HG02759 (cell line): Measurements from ENCODE around the gene OR52J3.
"Not testable (repeated sequence)": the region's sequence is repeated elsewhere in the genome, so short reads cannot be mapped to it uniquely, and the experiment has no call there.

Experiments used
- ATAC-seq: cut with Tn5 transposase; IDR thresholded peaks from one replicate; pipeline ENCODE4 v1.9.1; 2021; ENCODE audit warnings: mild to moderate bottlenecking, moderate library complexity; ENCODE audit not compliant: unreplicated experiment

The OR52J3 gene

DNA sequence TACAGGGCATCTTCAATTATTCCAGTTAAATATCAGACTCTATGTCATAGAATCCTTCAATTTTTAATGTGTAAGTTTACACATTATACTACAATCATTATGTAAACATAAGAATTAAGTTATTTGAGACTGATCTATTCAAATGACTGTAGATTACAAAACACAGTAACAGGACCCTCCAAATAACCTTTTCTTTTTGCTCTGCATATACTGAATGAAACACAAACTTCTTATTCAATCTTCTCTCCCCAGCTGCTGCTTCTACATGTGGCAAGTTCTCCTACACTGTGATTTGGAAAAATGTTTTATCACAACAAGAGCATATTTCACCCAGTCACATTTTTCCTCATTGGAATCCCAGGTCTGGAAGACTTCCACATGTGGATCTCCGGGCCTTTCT is at the start of gene OR52J3:
Gene OR52J3 (plus strand): TSS at position 301 of the 400 bp plus-strand sequence. CDS start 0 bp downstream, at position 301.
- no peak for ATAC-seq

DNA sequence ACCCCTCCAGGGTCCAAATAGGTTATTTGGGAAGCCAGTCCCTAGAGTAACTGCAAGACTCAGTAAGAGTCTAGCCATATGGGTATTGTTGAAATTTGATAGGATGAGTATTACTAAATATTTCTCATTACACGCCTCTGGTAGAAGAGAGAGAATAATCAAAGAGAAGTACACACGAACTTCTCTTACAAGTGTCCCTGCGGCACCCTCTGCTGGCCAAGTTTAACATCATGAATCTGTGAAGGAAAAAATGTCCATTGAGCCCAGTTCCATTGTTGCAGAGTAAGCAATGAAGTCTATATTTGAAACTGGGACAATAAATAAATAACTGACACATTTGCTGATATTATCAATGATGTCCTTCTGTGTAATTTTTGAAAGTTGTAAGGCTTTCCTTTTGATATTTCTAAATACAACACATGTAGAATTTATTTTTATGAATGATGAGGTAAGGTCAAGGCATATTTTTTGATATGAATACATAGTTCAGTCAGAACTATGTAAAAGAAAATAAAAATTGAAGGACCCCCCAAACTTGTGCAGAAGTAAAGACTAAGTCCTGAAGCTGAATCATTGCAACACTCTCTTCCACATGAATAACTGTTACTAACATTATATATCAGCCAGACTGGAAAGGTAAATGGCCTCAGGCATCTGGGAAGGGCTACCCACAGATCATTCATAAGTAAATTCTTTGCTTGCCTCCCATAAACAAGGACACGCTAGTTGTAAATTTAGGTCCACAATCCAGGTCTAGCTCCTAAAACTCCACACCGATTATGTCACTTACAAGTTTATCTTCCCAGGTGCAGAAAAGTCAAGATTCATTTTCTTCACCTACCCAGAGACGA is 41.7 kb upstream of the OR52J3 start:
- ATAC-seq = no peak

DNA sequence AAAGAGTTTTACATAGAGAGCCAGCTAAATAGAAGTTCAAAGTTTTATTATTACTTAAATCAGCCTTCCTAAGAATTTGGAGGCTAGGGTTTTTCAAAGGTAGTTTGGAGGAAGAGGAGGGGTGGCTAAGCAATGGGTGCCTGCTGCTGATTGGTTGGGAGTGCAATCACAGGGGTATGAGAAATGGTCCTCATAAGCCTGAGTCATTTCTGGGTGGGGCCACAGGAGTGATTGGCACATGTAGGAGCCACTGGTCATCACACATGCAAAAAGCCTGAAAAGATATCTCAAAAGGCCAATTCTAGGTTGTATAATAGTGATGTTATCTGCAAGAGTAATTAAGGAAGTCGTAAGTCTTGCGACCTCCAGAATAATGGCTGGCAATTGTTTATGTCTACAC is 38.8 kb upstream of the OR52J3 start:
- ATAC-seq = no peak

DNA sequence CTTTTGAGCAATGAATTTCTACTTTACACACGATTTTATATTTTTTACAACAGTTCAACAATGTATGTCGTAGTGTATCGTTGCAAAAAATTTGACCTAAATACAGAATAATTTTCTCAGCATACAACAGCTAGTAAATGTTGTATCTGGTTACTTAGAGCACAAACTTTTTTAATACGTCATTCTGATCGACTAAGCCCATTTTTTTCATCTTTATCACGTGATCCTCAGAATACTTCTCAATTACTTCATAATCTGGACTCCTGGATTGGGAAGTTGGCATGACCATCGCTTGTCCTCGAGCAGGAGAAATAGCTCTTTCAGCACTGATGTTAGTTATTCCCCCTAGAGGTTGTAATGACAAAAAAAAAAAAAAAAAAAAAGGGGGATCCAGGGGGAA is 35.1 kb upstream of the OR52J3 start:
- ATAC-seq = no peak

DNA sequence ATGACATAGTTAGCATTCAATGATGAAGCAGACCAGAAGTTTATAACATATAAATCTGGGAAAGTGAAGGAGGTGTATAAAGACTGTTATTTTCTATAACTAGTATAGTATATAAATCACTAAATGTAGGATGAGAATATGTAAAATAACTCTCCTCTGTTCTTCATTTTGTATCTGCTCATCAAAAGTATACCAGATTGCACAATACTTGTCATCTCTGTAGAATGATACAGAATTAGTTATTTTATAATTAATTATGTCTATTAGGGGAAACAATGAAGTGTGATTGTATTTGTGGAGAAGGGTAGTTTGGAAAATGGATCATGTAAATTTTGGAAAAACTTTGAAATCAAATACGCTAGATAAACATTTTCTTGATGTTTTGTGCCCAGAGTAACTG is 33.3 kb upstream of the OR52J3 start:
- ATAC-seq = no peak

DNA sequence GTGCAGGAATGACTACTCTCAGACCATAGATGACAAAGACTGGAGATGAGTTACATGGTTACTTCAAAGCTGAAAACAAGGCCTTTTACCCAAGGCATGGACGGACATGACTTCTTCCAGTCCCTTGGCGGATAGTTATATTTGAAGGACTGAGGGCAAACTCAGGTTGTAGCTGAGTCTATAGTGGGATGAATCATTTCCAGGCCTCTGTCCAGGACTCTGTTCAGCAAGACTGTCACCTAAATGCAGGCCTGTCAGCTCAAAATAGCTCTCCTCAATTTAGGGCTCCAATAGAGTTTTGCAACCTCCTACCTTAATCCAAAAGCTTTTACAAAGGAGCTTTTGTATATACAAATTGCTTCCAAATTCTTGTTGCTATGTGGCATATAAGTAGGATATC is 24.3 kb upstream of the OR52J3 start:
- no peak for ATAC-seq

DNA sequence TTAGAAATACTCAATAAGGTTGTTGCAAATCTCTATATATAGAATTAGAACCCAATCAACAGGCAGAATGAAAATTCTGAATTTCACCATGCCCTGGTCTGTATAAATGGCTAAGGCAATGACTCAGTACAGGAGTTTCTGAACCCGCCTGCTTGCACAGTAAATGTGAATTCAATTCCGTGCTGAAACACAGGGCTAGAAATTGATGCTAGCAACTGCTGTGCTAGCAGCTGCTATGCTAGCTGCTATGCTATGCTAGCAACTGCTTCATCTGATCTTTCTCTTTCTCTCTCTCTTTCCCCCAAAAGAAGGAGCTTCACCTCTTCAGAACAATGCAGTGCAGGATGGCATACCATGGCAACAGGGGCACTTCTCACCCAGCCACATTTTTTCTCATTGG is 9.7 kb upstream of the OR52J3 start:
- ATAC-seq = no peak

DNA sequence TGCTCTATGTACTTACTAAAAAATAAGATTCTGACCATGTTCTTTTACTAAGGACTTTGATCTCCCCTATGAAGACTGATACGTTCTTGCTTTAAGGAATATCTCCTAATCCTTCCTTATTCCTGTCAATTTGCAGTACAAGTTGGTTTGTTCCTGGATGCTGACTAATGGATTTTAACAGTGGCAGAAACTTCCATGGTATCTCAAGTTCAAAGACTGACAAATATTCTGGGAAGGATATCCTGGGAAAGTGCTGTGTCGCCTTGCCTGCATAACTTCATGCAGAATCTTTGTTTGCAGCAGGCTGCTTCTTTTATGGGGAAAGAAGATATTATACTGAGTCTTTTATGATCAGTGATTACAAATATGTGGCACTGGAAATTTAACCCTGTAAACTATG is 8.4 kb upstream of the OR52J3 start:
- no peak for ATAC-seq

DNA sequence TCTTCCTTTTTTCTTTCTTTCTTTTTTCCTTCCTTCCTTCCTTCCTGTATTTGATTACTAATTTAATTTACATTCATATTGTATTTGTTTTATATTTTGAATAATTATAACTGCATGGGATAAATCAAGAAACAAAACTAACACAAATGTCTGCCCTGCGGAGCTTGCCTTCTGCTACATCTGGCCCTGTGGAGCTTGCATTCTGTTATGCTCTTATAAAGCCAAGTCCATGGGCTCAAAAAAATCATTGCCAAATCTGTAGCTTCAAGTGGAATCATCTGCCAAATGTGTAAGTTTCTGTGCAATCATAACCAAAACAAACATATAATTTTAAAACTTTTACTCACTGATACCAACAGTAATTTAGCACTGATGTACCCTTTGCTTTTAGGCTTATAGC is 8.0 kb upstream of the OR52J3 start:
- ATAC-seq = no peak

DNA sequence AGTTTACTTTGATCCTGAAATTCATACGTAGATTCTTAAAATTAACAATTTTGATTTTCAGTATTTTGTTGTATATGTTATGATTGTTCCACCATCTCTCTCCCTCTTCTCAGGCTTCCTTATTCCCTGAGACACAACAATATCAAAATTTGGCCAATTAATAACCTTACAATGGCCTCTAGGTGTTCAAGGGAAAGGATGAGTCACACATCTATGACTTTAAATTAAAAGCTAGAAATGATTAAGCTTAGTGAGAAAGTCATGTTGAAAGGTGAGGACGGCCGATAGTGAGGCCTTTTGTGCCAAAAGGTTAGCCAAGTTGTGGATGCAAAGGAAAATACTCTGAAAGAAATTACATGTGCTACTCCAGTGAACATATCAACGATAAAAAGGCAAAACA is 5.5 kb upstream of the OR52J3 start:
- ATAC-seq = no peak

DNA sequence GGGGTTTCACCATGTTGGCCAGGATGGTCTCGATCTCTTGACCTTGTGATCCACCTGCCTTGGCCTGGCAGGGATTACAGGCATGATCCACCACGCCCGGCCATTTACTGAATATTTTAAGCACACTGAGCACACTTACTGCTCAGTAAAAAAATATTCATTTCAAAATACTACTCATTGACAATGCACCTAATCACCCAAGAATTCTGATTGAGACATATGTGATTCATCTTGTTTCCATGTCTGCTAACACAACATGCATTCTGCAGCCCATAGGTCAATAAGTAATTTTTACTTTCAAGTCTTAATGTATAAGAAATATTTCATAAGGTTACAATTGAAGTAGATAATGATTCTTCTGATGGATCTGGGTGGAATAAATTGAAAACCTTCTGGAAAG is 4.2 kb upstream of the OR52J3 start:
- no peak for ATAC-seq

DNA sequence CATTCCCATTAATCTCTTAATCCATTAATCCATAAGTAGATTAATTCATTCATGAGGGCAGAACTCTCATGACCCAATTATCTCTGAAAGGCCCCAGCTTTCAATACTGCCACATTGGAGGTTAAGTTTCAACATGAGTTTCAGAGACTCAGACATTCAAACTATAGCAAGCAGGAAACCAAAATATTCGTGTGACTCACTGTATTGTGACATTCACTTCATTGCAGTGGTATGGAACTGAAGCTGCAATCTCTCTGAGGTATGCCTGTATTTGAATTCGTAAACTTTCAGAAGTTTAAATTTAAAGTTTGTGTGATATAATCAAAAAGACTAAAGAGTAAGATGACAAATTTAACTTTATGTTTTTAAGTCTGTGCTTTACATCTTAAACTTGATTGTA is 2.9 kb upstream of the OR52J3 start:
- no peak for ATAC-seq

DNA sequence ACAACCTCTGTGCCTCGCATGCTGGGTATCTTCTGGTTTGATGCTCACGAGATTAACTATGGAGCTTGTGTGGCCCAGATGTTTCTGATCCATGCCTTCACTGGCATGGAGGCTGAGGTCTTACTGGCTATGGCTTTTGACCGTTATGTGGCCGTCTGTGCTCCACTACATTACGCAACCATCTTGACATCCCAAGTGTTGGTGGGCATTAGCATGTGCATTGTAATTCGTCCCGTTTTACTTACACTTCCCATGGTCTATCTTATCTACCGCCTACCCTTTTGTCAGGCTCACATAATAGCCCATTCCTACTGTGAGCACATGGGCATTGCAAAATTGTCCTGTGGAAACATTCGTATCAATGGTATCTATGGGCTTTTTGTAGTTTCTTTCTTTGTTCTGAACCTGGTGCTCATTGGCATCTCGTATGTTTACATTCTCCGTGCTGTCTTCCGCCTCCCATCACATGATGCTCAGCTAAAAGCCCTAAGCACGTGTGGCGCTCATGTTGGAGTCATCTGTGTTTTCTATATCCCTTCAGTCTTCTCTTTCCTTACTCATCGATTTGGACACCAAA is 516 bp downstream of the OR52J3 start:
- ATAC-seq = no peak

DNA sequence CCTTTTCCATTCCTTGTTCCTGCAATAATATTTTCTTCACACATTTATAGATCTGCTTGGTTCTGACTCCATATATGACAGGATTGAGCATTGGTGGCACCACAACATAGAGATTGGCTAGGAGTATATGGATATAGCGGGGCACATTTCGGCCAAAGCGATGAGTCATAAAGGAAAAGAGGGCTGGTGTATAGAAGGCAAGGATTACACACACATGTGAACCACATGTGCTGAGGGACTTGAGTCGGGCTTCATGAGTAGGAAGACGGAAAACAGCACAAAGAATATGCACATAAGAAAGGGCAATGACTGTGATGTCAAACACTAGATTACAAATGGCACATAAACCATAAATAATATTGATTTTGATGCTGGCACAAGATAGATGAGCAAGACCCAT is 12.4 kb downstream of the OR52J3 start:
- not testable (repeated sequence) for ATAC-seq

DNA sequence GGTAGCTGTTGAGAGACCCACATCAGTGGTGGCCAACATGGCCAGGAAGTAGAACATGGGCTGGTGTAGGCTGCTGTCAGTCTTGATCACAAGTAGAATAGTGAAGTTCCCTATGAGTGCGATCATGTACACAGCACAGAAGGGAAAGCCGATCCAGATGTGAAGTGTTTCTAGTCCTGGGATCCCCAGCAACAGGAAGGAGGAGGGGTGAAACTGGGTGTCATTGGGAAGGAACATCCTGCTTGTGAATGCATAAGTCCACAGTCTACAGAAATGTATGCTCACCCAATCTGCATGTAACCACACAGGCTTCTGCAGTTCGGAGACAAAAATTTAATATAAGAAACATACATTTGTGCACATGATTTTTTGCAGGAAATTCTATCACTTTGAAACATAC is 13.1 kb downstream of the OR52J3 start, which contains the start of gene OR52E2:
Gene OR52E2 (minus strand): TSS at position 237 of the 400 bp plus-strand sequence. CDS start 0 bp downstream, at position 237.
- no peak for ATAC-seq

DNA sequence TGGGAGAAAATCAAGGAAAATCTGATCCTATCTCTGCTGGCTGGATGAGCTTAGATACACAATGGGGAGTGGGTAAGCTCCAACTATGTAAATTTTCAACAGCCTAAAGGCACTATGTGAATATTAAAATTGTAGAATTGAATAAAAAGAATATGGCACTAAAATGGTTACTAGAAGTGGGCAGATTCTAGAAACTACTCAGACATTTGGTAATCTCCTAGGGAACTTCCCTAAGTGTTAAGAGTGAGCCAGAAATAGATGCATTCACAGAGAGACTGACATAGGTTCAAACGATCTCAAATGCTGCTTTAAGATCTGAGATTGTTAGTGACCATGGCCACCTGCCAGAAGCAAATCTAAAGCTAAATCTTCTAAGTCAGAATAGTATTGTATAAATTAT is 18.7 kb downstream of the OR52J3 start:
- no peak for ATAC-seq

DNA sequence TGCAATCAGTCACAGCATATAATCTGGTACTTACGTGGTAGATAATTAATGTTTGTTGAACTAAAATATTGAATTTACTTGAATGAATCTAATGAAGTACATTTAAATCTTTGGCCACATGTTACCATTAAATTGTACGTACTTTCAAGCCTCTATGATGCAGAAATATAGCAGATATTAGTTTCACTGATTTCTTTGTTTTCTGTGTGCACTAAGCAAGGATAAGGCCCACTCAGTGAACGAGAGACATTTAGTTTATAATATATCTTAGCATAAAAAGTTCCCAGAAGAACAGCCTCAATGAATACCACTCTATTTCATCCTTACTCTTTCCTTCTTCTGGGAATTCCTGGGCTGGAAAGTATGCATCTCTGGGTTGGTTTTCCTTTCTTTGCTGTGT is 22.9 kb downstream of the OR52J3 start, which contains the start of gene OR52E1:
Gene OR52E1 (plus strand): TSS at position 301 of the 400 bp plus-strand sequence.
- ATAC-seq = no peak

DNA sequence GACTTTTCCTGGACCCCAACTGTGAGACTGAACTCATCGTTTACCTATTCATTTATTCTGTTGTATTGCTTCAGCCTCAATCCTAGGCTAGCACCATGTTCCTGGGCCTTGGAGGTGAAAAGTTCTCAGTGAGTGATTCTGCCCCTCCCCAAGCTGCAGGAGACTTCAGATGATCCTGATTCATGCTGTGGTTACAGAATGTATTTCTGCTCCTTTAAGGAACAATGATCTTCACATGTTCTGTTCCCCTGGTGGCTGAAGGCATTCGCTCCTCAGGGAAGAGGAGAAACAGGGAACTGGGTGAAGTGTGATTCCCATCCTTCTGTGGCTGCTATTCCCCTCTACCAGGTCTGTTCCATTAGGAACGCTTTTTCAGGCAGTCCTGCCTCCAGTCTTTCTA is 25.5 kb downstream of the OR52J3 start:
- no peak for ATAC-seq

DNA sequence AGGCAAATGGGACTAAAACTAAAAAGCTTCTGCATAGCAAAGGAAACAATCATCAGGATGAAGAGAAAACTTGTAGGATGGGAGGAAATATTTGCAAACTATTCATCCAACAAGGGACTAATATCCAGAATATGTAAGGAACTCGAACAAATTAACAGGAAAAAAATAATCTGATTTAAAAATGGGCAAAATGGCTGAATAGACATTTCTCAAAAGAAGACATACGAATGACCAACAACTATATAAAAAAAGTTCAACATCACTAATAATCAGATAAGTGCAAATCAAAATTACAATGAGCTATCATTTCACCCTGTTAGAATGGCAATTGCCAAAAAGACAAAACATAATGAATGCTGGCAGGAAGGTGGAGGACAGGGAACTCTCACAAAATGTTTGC is 35.1 kb downstream of the OR52J3 start:
- no peak for ATAC-seq

DNA sequence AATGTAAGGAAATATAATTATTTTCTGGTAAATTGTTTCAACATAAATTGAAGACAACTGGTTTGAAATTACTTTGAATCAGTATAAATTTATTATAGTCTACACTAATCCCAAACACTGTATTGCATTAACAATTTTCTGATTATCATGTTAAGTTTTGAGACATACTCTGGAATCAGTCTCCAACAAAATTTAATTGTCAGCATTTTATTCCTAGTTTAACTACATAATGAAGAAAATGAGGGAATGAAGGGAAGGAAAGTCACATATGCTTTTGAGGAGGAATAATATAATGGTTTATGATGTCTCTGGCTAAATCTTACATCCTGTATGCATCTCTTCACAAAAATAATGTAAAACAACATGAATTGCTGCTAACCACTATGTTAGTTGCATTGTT is 37.3 kb downstream of the OR52J3 start:
- ATAC-seq = no peak

DNA sequence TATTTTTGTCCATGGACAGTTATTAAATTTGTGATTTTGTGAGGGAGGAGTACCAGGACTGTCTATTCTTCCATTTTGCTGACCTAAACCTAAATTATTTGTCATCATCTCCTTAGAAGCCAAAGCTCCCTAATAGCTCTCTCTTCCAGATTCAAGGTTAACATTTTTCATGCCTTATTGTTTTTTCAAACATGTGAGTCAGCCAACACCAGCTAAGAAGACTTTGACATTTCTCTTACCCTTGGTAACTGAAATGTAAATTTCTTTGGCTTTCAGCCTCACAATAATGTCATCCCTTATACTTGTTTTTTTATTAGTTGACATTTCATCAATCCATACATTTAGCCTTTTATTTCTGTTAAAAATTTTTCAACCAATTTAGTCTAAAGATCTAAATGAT is 42.2 kb downstream of the OR52J3 start:
- no peak for ATAC-seq

DNA sequence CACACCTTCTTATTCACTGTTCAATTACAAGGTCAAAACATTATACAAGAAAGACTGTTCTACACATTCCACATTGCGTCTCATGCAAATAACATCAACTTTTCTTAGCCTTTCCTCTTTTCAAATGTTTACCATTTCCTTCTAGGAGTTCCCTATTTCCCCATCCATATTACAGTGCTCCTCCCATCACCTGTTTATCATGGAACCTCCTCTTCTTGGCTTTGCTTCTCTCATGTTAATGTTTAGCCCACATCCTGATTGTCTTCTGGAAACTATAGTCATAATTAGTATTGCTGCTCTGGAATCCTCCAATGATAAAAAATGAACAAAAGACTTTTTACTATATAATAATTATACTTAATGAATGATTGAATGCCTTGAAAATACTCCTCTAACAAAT is 44.3 kb downstream of the OR52J3 start:
- ATAC-seq = no peak
